Stimulated activated CD4-positive, alpha-beta T cell treated with anti-CD3 and anti-CD28 coated beads, Interleukin-4, amount 100 ng/mL, for 24 hours (primary cell): ENCODE data around the gene TJP2.
"Not testable (repeated sequence)": the region's sequence is repeated elsewhere in the genome, so short reads cannot be mapped to it uniquely, and the experiment has no call there.

Source experiments
- DNase-seq: peaks from one replicate; pipeline ENCODE4 v3.0.0-alpha.2; 2020

Gene TJP2

DNA sequence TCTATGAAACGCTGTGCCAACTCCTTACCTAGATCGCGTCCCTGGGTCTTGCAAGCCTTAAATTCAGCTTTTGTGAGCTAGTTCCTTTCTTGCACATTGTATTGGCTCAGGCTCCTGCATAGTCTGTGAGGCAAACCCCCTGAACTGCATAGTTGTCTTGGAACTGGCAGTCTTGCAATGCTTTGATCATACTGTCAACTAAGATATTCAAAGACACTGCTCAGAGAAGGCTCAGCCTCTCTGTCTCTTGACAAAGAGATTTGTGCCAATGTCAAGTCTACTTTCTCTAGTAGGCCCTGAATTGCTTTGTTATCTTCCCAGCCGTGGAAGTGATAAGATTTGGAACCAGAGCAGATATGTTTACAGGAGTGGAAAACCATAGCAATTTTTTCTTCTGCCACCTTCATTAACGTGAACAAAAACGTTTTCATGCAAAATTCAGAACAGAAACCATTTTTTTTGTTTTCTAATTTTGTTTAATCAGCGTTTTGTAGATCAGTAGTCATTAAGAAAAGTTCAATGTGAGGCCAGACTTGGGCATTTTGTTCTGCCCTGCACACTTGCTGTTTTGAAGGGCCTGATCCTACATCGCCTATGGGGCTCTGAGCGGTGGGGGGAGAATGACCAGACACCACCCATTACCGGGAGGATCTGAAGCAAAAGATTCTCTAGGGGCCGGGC is 123.4 kb downstream of the TJP2 start:
- no peak for DNase-seq

DNA sequence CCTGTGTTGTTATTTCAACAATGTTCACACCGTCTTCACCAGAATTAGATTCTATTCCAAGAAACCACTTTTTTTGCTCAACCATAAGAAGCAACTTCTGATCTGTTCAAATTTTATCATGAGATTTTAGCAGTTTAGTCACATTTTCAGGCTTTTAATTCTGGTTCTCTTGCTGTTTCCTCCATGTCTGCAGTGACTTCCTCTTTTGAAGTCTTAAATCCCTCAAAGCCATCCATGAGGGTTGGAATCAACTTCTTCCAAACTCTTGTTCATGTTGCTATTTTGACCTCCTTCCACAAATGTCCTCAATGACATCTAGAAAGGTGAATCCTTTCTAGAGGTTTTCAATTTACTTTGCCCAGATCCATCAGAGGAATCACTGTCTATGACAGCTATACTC is 125.2 kb downstream of the TJP2 start:
- no peak for DNase-seq

DNA sequence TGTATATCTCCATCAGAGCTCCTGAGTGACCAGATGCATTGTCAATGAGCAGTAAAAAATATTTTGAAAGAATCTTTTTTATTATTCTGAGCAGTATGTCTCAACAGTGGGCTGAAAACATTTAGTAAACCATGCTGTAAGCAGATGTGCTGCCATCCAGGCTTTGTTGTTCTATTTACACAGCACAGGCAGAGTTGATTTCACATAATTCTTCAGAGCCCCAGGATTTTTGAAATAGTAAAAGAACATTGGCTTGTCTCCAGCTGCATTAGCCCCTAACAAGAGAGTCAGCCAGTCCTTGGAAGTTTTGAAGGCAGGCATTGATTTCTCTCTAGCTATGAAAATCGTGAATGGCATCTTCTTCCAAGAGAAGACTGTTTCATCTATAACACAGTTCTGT is 125.7 kb downstream of the TJP2 start:
- DNase-seq = no peak

DNA sequence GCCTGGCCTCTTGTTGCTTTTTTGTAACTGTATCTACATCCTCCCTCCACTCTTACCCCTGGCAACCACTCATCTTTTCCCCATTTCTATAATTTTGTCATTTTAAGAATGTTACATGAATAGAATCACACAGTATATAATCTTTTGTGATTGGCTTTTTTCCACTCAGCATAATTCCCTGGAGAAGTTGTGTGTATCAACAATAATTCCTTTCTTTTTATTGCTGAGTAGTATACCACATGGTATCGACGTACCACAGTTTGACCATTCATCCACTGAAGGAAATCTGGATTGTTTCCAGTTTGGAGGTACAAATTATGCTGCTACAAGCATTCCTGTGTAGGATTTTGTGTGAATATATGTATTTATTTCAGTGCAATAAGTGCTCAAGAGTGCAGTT is 129.3 kb downstream of the TJP2 start:
- DNase-seq = no peak

DNA sequence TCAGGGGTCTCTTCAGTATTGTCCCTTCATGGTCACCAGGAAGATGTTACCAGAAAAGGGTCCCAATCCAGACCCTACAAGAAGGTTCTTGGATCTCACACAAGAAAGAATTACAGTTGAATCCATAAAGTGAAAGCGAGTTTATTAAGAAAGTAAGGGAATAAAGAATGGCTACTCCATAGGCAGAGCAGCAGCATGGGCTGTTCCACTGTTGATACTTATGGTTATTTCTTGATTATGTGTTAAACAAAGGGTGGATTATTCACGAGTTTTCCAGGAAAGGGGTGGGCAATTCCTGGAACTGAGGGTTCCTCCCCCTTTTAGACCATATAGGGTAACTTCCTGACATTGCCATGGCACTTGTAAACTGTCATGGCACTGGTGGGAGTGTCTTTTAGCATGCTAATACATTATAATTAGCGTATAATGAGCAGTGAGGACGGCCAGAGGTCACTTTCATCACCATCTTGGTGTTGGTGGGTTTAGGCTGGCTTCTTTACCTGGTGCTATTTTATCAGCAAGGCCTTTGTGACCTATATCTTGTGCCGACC is 132.9 kb downstream of the TJP2 start:
- DNase-seq = not testable (repeated sequence)

DNA sequence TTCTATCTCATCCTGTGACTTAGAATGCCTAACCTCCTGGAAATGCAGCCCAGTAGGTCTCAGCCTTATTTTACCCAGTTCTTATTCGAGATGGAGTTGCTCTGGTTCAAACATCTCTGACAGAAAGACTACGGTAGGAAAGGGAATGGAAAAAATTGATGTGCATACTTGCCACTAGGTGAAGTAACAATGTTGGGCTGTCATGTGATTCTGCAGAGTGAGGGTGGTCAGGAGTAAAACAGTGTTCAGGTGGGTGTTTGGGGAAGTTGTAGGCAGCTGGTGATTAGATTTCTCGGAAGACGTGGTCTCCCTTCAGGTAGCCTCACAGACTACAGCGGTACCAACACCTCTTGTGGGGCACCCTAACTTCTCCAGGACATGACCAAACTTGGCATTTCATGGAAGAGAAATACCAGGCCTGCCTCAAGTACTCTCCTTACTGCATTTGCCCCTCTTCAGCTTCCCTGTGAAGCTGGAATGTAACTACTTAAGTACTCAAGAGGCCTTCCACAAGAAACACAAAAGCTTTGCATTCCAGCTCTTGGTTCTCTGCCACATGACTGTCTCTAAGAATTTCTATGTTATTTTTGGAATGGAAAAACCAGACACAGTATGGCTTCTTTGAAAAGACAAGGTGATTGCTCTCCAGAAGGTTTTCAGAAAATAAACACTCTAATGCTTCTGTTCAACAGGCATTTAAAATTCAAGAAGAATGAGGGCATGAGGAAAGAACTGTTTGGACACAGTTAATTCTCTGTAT is 133.5 kb downstream of the TJP2 start:
- no peak for DNase-seq

DNA sequence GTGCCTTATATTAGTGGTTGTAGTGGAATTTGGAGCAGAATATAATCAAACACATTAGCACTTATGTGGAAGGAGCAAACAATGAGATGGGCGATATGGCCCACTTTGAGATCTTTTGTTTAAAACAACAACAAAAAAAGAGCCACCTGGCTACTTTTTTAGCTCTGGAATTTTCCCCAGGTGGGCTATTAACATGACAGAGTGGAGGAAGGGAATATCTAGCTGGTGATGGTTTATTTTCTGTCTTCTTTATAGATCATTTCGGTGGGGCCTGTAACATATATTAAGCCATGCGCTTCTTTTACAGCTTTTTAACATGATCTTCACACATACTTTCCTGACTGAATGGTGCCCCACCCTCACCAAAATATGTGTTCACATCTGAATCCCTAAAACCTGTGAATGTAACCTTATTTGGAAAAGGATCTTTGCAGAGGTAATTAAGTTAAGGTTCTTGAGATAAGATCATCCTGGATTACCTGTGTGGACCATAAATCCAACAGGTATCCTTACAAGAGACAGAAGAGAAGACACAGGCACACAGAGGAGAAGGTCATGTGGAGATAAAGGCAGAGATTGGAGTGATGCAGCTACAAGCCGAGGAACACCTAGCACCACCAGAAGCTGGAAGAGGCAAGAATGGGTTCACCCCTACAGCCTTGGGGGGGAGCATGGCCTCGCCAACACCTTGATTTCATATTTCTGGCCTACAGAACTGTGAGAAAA is 134.3 kb downstream of the TJP2 start:
- no peak for DNase-seq

DNA sequence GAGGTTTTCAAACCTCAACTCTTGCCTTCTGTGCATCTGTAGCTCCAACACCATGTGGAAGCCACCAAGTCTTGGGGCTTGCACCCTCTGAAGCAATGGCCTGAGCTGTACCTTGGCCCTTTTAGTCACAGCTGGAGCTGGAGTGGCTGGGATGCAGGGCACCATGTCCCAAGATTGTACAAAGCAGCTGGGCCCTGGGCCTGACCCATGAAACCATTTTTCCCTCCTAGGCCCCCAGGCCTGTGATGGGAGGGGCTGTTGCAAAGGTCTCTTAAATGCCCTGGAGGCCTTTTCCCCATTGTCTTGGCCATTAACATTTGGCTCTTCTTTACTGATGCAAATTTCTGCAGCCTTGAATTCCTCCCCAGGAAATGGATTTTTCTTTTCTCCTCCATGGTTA is 139.1 kb downstream of the TJP2 start:
- DNase-seq = no peak

DNA sequence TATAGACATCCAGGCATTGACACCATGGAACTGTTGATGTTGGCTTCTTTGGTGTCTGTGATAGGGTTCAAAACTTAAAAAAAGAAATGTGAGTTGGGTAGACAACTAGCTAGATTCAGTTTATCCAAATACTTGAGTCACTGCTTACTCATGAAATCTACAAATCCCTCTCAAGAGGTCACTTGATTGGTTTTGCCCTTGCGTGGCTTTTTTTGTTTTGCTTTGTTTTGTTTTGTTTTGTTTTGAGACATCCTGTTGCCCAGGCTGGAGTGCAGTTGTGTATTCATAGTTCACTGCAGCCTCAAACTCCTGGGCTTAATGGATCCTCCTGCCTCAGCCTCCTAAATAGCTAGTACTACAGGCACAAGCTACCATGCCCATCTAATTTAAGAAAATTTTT is 140.5 kb downstream of the TJP2 start:
- DNase-seq = no peak

DNA sequence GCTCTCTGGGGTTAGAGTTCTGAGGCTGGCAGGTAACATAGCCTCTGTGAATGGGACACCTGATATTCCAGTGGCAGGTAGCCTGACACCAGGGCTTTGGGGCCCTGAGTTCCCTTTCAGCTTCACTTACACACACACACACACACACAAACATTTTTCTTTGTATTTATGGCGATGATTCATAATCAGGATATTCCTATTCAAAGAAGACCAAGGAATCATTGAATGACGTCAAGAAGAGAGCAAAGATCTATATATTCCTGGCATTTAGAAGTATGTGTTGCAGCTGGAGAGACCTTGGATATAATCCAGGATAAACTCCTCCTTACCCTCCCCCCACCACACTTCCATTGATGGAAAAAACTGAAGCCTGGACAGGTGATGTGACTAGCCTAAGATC is 143.0 kb downstream of the TJP2 start:
- no peak for DNase-seq

DNA sequence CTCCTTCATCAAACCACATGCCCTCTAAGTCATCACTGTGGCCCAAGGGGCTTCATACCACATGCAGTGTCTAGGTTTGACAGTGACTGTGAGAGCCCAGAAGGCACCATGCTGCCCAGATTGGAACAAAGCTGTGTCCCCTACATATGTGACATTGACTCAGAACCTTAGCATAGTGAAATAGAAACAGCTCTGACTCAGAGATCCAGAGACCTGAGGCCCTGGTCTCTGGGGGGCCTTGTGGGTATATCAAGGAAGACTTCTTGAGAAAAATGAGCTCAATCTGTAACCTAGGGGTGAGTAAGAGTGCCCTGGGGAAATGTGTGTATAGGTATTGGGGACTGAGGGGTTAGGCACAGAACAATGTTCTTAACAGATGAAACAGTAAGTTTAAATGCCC is 143.8 kb downstream of the TJP2 start:
- DNase-seq = peak; percentile 10

DNA sequence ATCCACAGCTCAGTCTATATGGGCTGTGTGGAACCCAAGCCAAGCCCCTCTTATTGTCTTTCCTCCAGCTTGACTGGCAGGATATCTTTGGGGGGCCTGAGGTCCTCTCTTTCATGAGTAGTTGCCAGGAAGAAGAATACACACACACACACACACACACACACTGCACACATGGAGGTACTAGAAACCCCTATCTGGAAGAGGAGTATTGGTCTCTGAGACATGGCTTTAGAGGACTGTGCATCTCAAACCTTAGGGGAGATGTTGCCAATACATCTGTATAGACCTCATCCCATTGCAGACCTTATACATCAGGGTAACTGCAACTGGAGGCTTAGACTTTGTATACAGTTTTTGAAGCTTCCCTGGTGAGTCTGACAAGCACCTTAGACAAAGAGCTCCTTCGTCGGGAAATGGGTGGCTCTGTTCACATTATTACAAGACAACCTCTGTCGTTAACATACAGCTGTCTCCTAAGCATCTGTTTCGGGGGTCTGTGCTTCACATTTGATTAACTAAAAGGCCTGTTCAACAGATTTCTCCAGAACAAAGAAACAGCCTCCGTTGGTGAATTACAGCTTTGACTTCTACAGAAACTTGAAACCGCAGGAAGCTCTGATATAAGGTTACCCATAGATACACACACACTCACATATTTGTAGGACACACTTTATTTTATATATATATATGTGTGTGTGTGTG is 145.4 kb downstream of the TJP2 start:
- no peak for DNase-seq

DNA sequence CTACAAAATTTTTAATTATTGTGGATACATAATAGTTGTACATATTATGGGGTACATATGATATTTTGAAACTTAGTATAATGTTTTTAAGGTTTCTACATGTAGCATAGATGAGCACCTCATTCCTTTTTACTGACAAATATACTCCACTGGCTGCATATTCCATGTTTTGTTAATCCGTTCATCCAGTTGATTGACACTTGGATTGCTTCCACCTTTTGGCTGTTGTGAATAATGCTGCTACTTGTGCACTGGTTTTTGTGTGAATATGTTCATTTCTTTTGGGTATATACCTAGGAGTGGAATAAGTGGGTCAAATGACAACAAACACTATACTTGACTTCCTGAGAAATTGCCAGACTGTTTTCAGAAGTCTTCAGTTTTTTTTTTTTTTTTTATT is 148.2 kb downstream of the TJP2 start:
- DNase-seq = no peak

DNA sequence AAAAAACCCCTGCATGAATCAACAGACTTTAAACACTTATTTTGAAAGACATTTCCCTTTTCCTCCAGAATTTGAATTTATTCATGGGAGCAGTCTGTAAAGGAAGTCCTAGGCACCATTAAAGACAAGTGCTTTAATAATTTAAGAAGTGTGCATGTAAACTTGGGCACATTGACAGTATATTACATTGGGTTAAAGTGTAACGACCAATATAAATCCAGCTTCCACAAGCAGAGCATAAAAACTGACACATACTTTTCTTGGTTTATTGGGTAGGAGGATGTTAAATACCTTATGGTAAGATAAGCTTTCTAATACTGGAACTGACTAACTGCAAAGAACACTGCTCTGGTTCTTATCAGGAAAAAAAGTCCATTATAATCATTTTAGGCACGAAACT is 149.8 kb downstream of the TJP2 start:
- DNase-seq = no peak
